ENCODE measurements around the gene PRKCZ.

Gene PRKCZ

GRCh38 chr1:2049718-2050431, at the start of gene PRKCZ:
TSS of gene PRKCZ (plus strand) at chr1:2050411. CDS start at chr1:2050631, 220 bp downstream.
- H3K4me3 ChIP-seq (ENCODE audit: low read depth, low read length), result no peak within 1 kb of the TSS
- no peak for DNase-seq (ENCODE audit: low read depth, low spot score)
- TF ChIP-seq CTCF (IDR thresholded peaks at IDR 0.05; ENCODE audit: low read depth, low read length), result no peak
- in situ Hi-C loops (cut with HindIII; ENCODE audit: low sequenced_read_pairs), result no loop called here

- TF ChIP-seq CTCF (IDR thresholded peaks at IDR 0.05; ENCODE audit: low read depth, low read length), result no peak
- in situ Hi-C loops (cut with HindIII; ENCODE audit: low sequenced_read_pairs), result no loop called here
- DNase-seq (ENCODE audit: low read depth, low spot score), result no peak
- H3K4me3 ChIP-seq (ENCODE audit: low read depth, low read length), result no peak overlapping the region
Measured at GRCh38 chr1:2000432-2000831, 49.8 kb upstream of the PRKCZ start.

- in situ Hi-C loops (cut with HindIII; ENCODE audit: low sequenced_read_pairs), result no loop called here
- no peak for DNase-seq (ENCODE audit: low read depth, low spot score)
- no peak for TF ChIP-seq CTCF (IDR thresholded peaks at IDR 0.05; ENCODE audit: low read depth, low read length)
- no peak overlapping the region for H3K4me3 ChIP-seq (ENCODE audit: low read depth, low read length)
Measured at GRCh38 chr1:2000850-2001249, 49.4 kb upstream of the PRKCZ start.

GRCh38 chr1:2001773-2002411, 48.3 kb upstream of the PRKCZ start:
- no peak for TF ChIP-seq CTCF (IDR thresholded peaks at IDR 0.05; ENCODE audit: low read depth, low read length)
- in situ Hi-C loops (cut with HindIII; ENCODE audit: low sequenced_read_pairs), result no loop called here
- H3K4me3 ChIP-seq (ENCODE audit: low read depth, low read length), result no peak overlapping the region
- no peak for DNase-seq (ENCODE audit: low read depth, low spot score)

- in situ Hi-C loops (cut with HindIII; ENCODE audit: low sequenced_read_pairs), result no loop called here
- no peak for TF ChIP-seq CTCF (IDR thresholded peaks at IDR 0.05; ENCODE audit: low read depth, low read length)
- DNase-seq (ENCODE audit: low read depth, low spot score), result no peak
- no peak within 1 kb of the TSS for H3K4me3 ChIP-seq (ENCODE audit: low read depth, low read length)
Measured at GRCh38 chr1:2003541-2004131, 46.6 kb upstream of the PRKCZ start, which contains the start of gene CFAP74. TSS of gene CFAP74 (minus strand) at chr1:2003786. CDS start at chr1:1990956, 12,830 bp downstream.

- DNase-seq (ENCODE audit: low read depth, low spot score), result no peak
- no peak for TF ChIP-seq CTCF (IDR thresholded peaks at IDR 0.05; ENCODE audit: low read depth, low read length)
- no peak overlapping the region for H3K4me3 ChIP-seq (ENCODE audit: low read depth, low read length)
- in situ Hi-C loops (cut with HindIII; ENCODE audit: low sequenced_read_pairs), result no loop called here
Measured at GRCh38 chr1:2004856-2005255, 45.4 kb upstream of the PRKCZ start.

Measured in astrocyte of the spinal cord (primary cell).